HG03521 (cell line): ENCODE results near the gene ZCCHC24.

Experiments used
- ATAC-seq: cut with Tn5 transposase; IDR thresholded peaks from one replicate; pipeline ENCODE4 v1.9.1; 2021; ENCODE audit warnings: mild to moderate bottlenecking, moderate library complexity; ENCODE audit not compliant: unreplicated experiment

Gene ZCCHC24

DNA sequence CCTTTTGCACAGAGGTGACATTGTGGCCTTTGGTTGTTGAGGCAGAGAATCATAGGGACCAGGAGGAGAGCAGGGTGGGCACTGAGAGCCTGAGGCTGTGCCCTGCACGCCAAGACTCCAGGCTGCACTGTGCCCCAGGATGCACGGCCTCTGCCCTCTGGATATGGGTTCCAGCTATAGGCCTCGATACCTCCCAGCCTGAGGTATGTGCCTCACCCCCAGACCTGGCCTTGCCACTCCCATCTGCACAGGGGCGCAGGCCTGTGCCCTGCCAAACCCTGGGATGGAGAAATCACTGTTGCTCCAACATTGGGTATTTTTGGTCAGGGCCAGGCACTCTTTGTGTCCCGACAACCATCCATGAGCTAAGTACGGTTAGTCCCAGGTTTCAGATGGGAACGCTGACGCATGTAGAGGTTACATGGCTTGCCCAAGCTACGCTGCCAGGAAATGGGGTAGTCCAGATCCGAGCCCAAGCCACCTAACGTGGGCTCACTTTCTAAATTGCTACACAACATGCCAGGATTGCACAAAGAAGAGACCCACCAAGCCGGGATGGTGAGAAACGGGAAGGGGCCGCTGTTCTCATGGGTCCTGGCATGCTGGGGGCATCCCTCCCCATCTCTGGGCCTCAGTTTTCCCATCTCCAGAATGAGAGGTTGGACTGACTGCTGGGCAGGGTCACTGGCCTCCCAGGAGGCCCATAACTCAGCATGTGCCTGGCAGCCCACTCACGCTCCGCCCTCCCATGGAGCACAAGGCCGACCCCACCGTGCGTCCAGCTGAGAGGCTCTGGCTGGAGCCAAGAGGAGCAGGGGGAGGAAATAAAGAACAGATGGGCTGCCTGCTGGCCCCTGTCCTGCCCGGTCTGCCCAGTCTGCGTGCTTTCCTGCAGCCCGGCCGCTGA, 44.2 kb downstream of the ZCCHC24 start:
- no peak for ATAC-seq

GRCh38 chr10:79400146-79401004, 45.0 kb downstream of the ZCCHC24 start:
- peak; percentile 54 for ATAC-seq

DNA sequence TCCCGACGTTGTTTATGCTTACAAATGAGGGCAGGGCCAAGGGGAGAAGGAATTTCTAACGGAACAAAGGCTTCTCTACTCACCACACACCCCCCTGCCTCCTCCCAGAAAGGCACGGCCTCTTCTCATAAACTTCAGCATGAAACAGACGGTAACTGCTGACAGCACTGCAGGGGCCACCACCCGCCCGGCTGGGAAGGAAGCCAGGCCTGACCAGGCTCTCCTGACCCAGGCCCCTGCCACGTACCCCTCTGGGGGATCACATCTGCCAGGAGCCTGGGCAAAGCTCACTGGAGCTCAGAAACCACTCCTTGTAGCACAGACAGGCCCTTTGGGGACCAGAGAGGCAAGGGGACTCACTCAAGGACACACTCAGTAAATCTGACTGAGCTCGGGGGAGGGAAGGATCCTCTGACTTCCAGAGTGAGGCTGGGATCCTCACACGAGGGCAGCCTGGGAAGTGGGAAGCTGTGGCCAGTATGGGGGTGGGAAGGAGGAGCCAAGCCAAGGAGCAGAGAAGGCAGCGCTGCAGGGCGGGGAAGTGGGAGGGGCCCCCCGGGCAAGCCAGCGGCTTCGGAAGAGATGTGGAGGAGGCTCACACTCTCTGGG, 46.1 kb downstream of the ZCCHC24 start:
- no peak for ATAC-seq

GRCh38 chr10:79398642-79399041, 46.8 kb downstream of the ZCCHC24 start:
- no peak for ATAC-seq

DNA sequence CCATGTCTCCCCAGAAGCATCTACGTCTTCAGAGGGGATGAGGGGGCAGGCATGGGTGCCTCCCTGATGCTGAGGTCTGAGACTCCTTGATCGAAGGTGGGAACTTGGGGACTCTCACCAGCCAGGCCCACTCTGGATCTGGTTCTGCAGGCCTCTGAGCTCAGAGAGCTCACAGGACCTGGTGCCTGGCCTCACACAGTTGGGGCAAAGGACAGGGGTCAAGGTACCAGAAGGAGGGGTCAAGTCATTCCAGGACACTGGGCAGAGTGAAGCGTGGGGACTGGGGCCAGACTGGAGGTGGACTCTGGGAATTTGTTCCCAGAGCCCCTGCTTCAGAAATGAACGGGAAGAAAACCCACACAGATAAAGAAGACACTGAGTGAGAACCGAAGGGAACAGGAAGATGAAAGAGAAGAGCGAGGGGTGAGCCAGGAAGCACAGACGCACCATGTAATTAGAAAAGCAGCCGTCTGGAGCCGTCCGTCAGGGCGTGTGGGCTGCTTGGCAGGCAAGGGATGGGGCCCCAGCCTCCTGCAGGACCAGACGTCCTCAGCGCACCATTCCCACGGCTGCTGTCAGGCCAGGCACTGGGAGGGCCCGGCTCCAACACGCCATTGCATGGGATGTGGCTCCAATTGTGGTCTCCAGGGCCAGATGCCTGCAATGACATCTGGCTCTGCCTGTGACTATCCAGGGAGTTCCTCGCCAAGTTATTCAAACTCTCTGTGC, 47.7 kb downstream of the ZCCHC24 start:
- ATAC-seq, result no peak

GRCh38 chr10:79397051-79397450, 48.4 kb downstream of the ZCCHC24 start:
- ATAC-seq, result no peak

- no peak for ATAC-seq
Measured at GRCh38 chr10:79396520-79396919, 48.9 kb downstream of the ZCCHC24 start.

DNA sequence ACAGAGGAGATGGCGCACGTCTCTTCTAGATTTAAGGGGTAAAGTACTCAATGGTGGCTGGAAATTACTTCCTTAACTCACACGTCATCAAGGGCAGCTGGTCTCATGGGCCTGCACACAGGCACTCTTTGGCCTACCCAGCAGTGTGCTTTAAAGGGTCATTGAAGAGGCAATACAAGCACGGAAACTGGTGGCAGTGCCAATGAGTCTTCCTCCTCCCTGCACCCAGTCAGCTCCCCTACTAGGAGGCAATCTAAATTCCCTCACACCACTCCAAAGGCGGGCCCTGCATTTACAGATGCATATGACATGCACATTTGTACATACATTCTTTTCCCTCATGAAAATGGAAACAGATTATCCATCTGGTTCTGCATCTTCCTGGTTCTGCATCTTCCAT, 50.8 kb downstream of the ZCCHC24 start:
- no peak for ATAC-seq

DNA sequence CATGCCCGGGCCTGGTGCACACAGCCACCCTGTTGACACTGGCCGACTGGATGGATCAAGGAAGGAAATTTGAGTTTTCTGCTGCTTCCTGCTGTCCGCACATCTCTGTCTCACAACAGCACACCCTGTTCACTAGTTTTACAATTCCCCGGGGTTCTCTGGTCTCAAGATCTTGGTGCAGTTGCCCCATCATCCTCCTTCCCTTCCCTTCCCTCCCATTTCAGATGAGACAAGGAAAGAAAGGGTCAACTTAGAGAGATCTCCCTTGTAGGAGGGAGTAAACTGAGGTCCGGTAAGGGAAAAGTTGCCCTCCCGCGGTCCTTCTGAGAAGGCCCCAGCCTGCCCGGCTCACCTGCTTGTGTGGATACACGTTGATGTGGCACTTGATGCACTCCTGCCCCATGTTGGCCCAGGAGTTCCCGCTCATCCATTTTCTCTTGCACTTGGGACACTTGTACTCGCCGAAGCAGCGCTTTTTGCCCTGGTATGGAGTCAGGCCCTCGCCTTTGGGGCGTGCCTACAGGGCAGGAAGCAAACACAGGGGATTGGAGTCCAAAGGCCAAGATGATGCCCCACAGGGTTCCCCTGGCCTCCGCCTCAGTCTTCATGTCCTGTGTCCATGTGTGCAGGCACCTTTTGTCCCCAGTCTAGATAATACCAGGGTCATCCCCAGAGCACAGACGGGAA, 51.4 kb downstream of the ZCCHC24 start:
- ATAC-seq, result no peak

DNA sequence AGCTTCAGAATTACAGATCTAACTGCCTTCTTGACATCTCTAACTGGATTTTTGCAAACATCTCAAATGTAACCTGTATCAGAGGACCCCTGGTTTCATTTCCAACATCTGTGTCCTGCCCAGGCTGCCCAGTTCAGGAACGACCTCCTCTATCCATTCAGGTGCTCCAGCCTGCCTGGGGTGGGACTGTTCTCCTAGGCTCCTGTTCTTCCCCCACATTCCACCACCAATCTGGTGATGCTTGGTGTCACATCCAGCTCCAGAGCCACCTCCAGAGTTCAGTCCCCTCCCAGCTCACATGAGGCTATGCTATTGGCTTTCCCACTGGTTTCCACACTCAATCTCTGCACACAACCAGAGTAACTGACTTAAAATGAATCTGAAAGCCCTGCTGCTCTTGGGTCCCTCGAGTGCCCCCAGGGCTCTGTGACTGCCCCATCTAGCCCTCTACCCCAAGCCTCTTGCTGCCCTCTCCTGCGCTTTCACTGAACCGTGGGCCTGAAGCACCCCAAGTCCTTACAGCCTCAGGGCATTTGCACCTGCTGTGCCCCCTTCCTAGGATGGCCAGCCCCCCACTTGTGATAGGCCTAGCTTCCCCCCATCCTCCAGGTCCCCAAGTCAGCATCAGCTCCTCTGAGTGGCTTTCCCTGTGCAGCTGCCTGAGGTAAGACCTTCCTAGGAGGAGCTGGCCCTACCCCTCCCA, 52.1 kb downstream of the ZCCHC24 start:
- ATAC-seq, result no peak

- ATAC-seq, result no peak
Measured at GRCh38 chr10:79392506-79393176, 52.8 kb downstream of the ZCCHC24 start.

GRCh38 chr10:79392020-79392398, 53.4 kb downstream of the ZCCHC24 start:
- no peak for ATAC-seq

GRCh38 chr10:79391231-79392019, 54.0 kb downstream of the ZCCHC24 start:
- ATAC-seq, result no peak

DNA sequence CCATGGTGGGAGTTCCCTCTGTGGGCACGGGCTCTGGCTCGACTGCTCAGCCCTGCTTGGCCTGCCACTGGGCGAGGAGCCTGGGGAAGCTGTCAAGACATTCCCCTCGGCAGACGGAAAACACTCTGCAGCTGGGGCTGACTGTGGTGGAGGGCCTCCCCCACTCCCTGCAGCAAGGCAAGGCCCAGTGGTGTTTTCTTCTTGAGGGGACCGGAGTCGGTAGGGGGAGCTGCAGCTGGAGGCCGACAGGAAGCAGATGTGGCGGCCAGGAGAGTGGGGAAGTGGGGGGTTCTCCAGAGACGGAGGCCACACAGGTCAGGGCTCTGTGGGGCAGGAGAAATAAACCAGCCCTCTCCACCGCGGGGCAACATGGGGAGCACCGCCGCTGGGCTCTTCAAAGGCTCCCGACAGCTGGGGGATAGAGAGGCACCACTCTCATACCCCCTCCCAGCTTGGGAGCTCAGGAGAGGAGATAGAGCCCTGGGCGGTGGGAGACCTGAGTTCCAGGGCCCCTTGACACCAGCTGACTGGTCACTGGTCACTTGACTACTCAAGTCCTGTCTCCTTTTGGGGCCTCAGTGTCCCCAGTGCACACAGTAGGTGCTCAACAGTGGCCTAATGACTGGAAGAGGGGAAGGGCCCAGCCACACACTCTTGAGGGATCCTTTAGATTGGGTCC, 54.7 kb downstream of the ZCCHC24 start:
- no peak for ATAC-seq

DNA sequence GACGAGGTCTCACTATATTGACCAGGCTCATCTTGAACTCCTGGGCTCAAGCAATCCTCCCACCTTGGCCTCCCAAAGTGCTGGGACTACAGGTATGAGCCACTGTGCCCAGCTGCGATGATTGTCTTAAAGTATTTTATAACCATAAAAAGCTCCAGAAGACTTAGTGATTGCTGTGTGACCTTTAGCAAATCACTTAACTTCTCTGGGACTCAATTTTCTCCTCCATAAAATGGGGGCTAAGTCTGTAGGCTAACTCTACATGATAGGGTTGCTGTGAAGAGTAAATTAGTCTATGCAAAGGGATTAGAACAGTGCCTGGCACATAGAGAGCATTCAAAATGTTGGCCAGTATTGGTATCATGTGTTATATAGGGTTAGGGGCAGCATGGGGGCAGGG, 55.4 kb downstream of the ZCCHC24 start:
- no peak for ATAC-seq

- ATAC-seq, result no peak
Measured at GRCh38 chr10:79387974-79388850, 57.2 kb downstream of the ZCCHC24 start.

DNA sequence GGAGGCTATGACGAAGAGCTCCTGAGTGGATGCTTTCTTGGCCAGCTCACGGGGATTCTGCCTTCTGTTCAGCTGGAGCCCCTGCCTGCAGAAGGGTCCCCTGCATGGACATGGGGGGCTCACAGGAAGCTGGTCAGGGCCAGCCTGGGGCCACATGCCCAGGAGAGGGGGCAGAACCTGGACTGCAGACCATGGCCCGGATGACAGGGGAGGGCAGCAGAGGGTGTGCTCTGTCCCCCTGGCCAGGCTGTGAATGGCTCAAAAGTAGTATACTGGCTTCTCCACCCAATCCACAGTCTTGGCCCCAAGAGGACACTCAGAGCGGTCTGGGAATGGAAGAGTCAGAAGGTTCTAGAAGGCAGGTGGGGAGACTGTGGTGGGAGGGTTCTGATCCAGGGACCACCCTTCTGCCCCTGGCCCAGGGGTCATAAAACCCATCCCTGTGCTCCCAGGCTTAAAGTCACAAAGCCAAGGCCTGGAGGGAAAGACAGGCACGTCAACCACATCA, 57.9 kb downstream of the ZCCHC24 start:
- no peak for ATAC-seq
